Measurements from ENCODE around the gene CALHM5. TPM values are rescaled to one million over a fixed set of nuclear protein-coding genes. Genes with fewer than 3 reads are reported as not detected.

CALHM5 gene
- total RNA-seq: under 1 TPM; 0.20 to 0.37 TPM

- peak; percentile 24 for DNase-seq
- H3K27ac ChIP-seq: peak within 1 kb of the TSS; percentile 58
- H3K27me3 ChIP-seq: no peaks in the 10 kb centered on the region
- no peaks in the 10 kb centered on the region for H3K36me3 ChIP-seq
- peak; percentile 41 for TF ChIP-seq CTCF (IDR thresholded peaks at IDR 0.05)
- intact Hi-C loops (cut with DNase I): no loop called here
- no peaks in the 10 kb centered on the region for H3K9me3 ChIP-seq
- no peaks in the 10 kb centered on the region for H3K4me1 ChIP-seq
- H3K9ac ChIP-seq (ENCODE audit: low read depth in 2 of 2, low read length in 2 of 2): peak within 1 kb of the TSS; percentile 43 to 58
- peak within 1 kb of the TSS; percentile 11 for H3K4me3 ChIP-seq
Observed at GRCh38 chr6:116511424-116512110, at the start of gene CALHM5. CALHM5 (plus strand) TSS chr6:116511639; CDS start chr6:116511697, 58 bp downstream.

- Histone ChIP-seq H3K27ac (peak overlapping the region; percentile 21), H3K9me3 (no peaks in the 10 kb centered on the region), H3K36me3 (no peaks in the 10 kb centered on the region), H3K4me3 (peak overlapping the region; percentile 43), H3K27me3 (peaks cover 23% of the 10 kb centered on the region), H3K9ac (ENCODE audit: low read depth in 2 of 2, low read length in 2 of 2) (peak overlapping the region; percentile 26 to 60), H3K4me1 (no peaks in the 10 kb centered on the region)
- intact Hi-C loops (cut with DNase I): no loop called here
- DNase-seq: peak; percentile 32
- no peak for TF ChIP-seq CTCF (IDR thresholded peaks at IDR 0.05)
Observed at GRCh38 chr6:116461932-116462885, 49.2 kb upstream of the CALHM5 start.

- H3K4me3 ChIP-seq: no peak overlapping the region
- no peak overlapping the region for H3K27ac ChIP-seq
- H3K27me3 ChIP-seq: peaks cover 23% of the 10 kb centered on the region
- no peaks in the 10 kb centered on the region for H3K4me1 ChIP-seq
- intact Hi-C loops (cut with DNase I): no loop called here
- no peak for TF ChIP-seq CTCF (IDR thresholded peaks at IDR 0.05)
- no peak overlapping the region for H3K9ac ChIP-seq (ENCODE audit: low read depth in 2 of 2, low read length in 2 of 2)
- no peaks in the 10 kb centered on the region for H3K9me3 ChIP-seq
- no peak for DNase-seq
- H3K36me3 ChIP-seq: no peaks in the 10 kb centered on the region
Observed at GRCh38 chr6:116463301-116463700, 48.1 kb upstream of the CALHM5 start.

- intact Hi-C loops (cut with DNase I): no loop called here
- TF ChIP-seq CTCF (IDR thresholded peaks at IDR 0.05): no peak
- no peak overlapping the region for H3K27ac ChIP-seq
Observed at GRCh38 chr6:116465246-116465645, 46.2 kb upstream of the CALHM5 start.

GRCh38 chr6:116467096-116467495 is 44.3 kb upstream of the CALHM5 start:
- H3K9ac ChIP-seq (ENCODE audit: low read depth in 2 of 2, low read length in 2 of 2): no peak overlapping the region
- no peaks in the 10 kb centered on the region for H3K4me1 ChIP-seq
- H3K9me3 ChIP-seq: no peaks in the 10 kb centered on the region
- TF ChIP-seq CTCF (IDR thresholded peaks at IDR 0.05): no peak
- no peak overlapping the region for H3K27ac ChIP-seq
- DNase-seq: no peak
- intact Hi-C loops (cut with DNase I): no loop called here
- H3K36me3 ChIP-seq: no peaks in the 10 kb centered on the region
- peaks cover 17% of the 10 kb centered on the region for H3K27me3 ChIP-seq
- no peak overlapping the region for H3K4me3 ChIP-seq

More at GRCh38 chr6:116465246-116465645, 46.2 kb upstream of the CALHM5 start:
- Histone ChIP-seq H3K4me3 (no peak overlapping the region), H3K9ac (ENCODE audit: low read depth in 2 of 2, low read length in 2 of 2) (no peak overlapping the region), H3K36me3 (no peaks in the 10 kb centered on the region), H3K4me1 (no peaks in the 10 kb centered on the region), H3K27me3 (peaks cover 23% of the 10 kb centered on the region), H3K9me3 (no peaks in the 10 kb centered on the region)
- DNase-seq: no peak
